ENCODE data around the gene SLC2A14.
"Not testable (repeated sequence)": the region's sequence is repeated elsewhere in the genome, so short reads cannot be mapped to it uniquely, and the experiment has no call there.

SLC2A14 gene

GRCh38 chr12:7834701-7835100 lies 38.0 kb downstream of the SLC2A14 start:
- no peak for DNase-seq (ENCODE audit: low read depth, low spot score)

DNA sequence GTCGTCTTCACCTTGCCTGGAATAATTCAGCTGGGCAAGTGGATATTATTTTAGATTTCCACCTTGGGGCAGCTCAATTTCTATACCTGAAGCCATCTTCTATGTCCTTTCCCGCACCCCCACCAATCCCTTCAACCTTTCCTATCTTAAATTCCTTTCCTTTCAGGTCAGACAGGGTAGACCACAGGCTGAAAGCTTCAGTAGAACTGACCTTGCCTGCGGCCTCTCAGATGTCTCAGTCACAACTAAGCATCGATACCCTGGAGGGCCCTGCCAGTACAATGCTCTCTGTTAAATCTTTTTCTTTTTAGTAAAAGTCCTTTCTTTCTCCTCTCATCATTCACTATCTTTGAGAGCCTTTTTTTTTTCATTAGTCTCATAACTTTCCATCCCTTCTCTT lies 38.9 kb downstream of the SLC2A14 start:
- no peak for DNase-seq (ENCODE audit: low read depth, low spot score)

DNA sequence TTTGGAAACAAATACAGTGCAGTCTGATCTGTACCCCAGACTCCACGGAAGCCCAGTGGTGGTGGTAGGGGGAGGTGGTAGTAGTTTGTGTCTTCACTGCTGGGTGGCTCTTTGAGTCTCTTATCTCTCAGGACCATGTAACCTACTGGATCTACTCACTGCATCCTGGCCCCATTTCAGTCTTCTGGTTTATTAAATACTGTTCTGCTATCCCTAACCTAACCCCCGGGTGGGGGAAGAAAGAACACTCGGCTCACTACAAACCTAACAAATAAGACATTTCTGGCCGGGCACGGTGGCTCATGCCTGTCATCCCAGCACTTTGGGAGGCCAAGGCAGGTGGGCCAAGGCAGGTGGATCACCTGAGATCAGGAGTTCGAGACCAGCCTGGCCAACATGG lies 39.5 kb downstream of the SLC2A14 start:
- not testable (repeated sequence) for DNase-seq (ENCODE audit: low read depth, low spot score)

DNA sequence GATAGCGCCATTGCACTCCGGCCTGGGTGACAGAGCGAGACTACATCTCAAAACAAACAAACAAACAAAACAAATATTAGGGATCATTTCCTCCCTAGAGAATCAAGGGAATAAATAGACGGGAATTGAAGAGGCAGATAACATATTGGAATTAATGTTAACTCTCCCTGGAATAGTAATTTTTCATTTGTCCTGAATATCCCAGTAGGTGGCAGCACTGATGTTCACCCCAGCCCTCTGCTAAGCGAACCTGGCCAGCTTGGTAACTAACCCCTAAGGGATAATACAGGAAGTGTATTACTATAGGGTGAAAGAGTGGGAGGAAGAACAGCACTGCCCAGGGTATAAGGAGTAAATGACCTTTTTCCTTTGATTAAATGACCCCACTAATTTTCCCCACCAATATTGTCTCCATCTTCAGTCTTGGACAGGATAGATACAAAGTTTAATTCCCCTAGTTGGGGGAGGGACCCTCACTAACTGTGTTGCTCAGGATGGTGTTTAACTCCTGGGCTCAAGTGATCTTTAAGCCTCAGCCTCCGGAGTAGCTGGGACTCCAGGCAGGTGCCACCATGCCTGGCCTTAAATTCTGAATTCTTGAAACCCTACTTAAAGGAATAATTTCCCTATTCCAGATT lies 40.5 kb downstream of the SLC2A14 start:
- peak; percentile 54 for DNase-seq (ENCODE audit: low read depth, low spot score)

- DNase-seq (ENCODE audit: low read depth, low spot score): not testable (repeated sequence)
Measured at GRCh38 chr12:7829737-7830136, 43.0 kb downstream of the SLC2A14 start.

DNA sequence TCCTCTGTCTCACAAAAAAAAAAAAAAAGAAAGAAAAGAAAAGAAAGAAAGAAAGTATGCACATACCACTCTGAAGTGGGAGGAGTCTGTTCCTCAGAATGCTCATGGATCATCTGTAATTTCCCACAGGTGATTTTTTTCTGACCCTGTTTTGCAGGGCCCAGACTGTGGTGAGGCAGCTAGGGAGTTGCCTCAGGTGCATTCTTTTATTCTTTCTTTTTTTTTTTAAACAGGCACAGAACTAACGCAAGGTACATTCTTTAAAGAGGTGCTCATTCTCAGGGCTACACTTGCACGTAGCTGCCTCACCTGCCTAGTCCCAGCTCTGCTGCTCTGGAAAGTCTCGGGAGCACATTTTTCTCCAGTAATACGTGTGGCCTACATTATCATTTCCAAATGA lies 47.0 kb downstream of the SLC2A14 start:
- DNase-seq (ENCODE audit: low read depth, low spot score): not testable (repeated sequence)

DNA sequence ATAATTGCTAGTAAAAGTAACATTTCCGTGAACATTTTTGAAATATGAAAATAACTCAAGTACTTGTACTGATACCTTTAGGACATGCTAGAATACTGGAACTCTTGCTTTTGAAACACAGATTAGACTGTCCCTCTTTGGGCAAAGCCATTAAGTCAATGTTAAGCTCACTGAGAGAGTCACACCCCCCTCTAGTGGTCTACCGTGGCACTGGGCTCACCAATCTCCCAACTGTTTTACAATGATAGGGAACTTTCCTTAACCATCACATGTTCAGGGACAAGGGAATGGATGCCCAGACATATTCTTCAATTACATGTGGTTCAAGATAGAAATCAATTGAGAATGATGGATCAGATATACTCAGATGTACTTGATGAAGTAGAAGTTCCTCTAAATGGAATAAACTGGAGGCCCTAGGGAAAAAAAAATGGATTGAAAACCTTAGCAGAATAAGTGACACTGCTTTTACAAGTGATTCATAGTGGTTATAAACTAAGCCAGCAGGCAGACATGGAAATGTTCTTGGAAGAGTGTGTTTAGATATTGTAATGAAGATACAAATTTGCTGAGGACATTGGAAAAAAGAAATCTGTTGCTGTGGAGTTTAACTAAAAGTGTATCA lies 65.7 kb downstream of the SLC2A14 start:
- DNase-seq (ENCODE audit: low read depth, low spot score): peak; percentile 50

GRCh38 chr12:7806319-7806718 lies 66.4 kb downstream of the SLC2A14 start:
- DNase-seq (ENCODE audit: low read depth, low spot score): not testable (repeated sequence)

DNA sequence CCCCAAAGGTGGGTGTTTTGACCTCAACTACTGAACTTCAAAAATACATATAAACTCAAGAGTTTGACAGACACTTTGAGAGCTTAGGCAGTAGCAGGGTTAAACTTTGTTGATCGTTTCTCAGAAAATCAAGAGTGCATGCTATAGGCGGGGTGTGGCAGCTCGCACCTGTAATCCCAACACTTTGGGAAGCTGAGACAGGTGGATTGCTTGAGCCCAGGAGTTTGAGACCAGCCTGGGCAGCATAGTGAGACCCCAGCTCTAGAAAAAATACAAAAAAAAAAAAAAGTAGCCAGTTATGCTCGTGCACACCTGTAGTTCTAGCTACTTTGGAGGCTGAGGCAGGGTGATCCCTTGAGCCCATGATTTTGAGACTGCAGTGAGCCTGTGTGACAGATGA lies 71.3 kb downstream of the SLC2A14 start:
- no peak for DNase-seq (ENCODE audit: low read depth, low spot score)

- DNase-seq (ENCODE audit: low read depth, low spot score): not testable (repeated sequence)
Measured at GRCh38 chr12:7798750-7799308, 73.9 kb downstream of the SLC2A14 start.

GRCh38 chr12:7797698-7798398 lies 74.9 kb downstream of the SLC2A14 start:
- DNase-seq (ENCODE audit: low read depth, low spot score): no peak

GRCh38 chr12:7797269-7797668 lies 75.4 kb downstream of the SLC2A14 start:
- not testable (repeated sequence) for DNase-seq (ENCODE audit: low read depth, low spot score)

DNA sequence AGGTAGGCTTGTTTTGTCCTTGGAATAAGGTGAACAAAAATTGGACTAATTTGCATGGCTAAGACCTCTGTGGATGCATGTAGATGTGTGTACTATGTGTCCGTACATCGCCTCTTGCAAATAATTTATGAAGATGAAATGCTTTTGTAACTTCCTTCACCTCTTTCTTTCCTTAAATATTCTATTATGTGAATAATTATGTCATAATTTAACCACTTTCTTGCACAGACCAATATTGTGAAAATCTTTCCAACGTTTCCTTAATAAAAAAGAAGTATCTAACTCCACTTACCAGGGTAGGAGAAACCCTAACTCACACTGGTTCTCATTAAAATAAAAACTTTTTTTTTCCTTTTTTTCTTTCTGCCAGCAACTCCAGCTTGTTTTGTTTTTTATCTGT lies 79.5 kb downstream of the SLC2A14 start:
- no peak for DNase-seq (ENCODE audit: low read depth, low spot score)

DNA sequence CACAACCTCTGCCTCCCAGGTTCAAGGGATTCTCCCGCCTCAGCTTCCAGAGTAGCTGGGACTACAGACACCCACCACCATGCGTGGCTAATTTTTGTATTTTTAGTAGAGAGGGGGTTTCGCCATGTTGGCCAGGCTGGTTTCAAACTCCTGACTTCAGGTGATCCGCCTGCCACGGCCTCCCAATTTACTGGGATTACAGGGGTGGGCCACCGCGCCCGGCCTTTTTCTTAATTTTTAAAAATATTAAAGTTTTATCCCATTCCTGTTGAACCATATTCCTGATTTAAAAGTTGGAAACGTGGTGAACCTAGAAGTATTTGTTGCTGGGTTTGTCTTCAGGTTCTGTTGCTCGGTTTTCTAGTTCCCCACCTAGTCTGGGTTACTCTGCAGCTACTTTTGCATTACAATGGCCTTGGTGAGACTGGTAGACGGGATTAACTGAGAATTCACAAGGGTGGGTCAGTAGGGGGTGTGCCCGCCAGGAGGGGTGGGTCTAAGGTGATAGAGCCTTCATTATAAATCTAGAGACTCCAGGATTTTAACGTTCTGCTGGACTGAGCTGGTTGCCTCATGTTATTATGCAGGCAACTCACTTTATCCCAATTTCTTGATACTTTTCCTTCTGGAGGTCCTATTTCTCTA lies 83.7 kb downstream of the SLC2A14 start, which contains the start of gene NANOG:
TSS of gene NANOG (plus strand) at position 519 of the 645 bp plus-strand sequence. CDS start 213 bp downstream, outside the sequence.
- not testable (repeated sequence) for DNase-seq (ENCODE audit: low read depth, low spot score)

- no peak for DNase-seq (ENCODE audit: low read depth, low spot score)
Measured at GRCh38 chr12:7788294-7788660, 84.4 kb downstream of the SLC2A14 start.

- DNase-seq (ENCODE audit: low read depth, low spot score): peak; percentile 80
Measured at GRCh38 chr12:7787574-7788293, 85.0 kb downstream of the SLC2A14 start.

- DNase-seq (ENCODE audit: low read depth, low spot score): no peak
Measured at GRCh38 chr12:7784701-7785100, 88.0 kb downstream of the SLC2A14 start.

GRCh38 chr12:7783433-7783832 lies 89.3 kb downstream of the SLC2A14 start:
- not testable (repeated sequence) for DNase-seq (ENCODE audit: low read depth, low spot score)

- DNase-seq (ENCODE audit: low read depth, low spot score): no peak
Measured at GRCh38 chr12:7782055-7782454, 90.7 kb downstream of the SLC2A14 start.

DNA sequence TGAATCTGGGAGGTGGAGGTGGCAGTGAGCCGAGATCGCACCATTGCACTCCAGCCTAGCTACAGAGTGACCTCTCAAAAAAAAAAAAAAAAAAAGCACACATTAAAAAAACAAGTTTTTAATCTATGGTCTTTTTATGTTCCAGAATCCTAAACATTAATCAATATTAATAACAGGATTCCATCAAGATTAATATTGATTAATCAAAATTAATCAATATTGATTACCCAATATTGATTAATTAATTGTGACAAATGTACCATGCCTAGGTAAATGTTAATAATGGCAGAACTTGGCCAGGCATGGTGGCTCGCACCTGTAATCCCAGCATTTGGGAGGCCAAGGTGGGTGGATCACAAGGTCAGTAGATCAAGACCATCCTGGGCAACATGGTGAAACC lies 91.4 kb downstream of the SLC2A14 start:
- DNase-seq (ENCODE audit: low read depth, low spot score): no peak

DNA sequence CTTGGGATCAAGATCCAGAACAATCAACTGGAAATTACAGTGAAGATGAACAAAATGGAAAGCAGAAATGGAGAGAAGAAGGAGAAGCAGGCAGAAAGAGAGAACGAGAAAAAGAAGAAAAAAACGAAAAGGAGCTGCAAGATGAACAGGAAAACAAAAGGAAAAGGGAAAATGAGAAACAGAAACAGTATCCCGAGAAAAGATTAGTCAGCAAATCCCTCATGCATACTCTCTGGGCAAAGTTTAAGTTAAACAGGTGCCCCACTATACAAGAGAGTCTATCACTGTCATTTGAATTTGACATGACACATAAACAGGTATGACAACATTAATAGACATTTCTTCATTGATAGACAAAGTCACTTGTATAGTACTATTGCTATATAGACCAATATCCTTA lies 102.7 kb downstream of the SLC2A14 start:
- no peak for DNase-seq (ENCODE audit: low read depth, low spot score)
